ENCODE data around the gene GNG14. TPM values are rescaled to one million over a fixed set of nuclear protein-coding genes. Genes with fewer than 3 reads are reported as not detected.

GNG14 gene
- polyA plus RNA-seq, 1 donor: 0.33 TPM

Other genes with a start within 250 kb of the GNG14 start
- gene ZNF443, start 247.0 kb upstream of the GNG14 start, polyA plus RNA-seq: 6.4 TPM
- 2.5 TPM for gene ZNF709, start 203.2 kb upstream of the GNG14 start, polyA plus RNA-seq
- gene ZNF564, start 136.5 kb upstream of the GNG14 start, polyA plus RNA-seq: 12.3 TPM
- 2.9 TPM for gene ZNF490, start 77.2 kb upstream of the GNG14 start, polyA plus RNA-seq
- gene ZNF791, start 77.1 kb upstream of the GNG14 start, polyA plus RNA-seq: 19.0 TPM
- gene MAN2B1, start 21.3 kb upstream of the GNG14 start, polyA plus RNA-seq: 51.5 TPM
- gene WDR83, start 21.2 kb upstream of the GNG14 start, polyA plus RNA-seq: 20.5 TPM
- 97.7 TPM for gene DHPS, start 6.1 kb upstream of the GNG14 start, polyA plus RNA-seq
- gene FBXW9, start 8.6 kb downstream of the GNG14 start, polyA plus RNA-seq: 9.5 TPM
- gene TNPO2, start 35.9 kb downstream of the GNG14 start, polyA plus RNA-seq: 49.2 TPM
- 219 TPM for gene TRIR, start 46.7 kb downstream of the GNG14 start, polyA plus RNA-seq
- 64.0 TPM for gene GET3, start 49.5 kb downstream of the GNG14 start, polyA plus RNA-seq
- 0.10 TPM for gene BEST2, start 63.8 kb downstream of the GNG14 start, polyA plus RNA-seq
- gene HOOK2, start 87.6 kb downstream of the GNG14 start, polyA plus RNA-seq: 192 TPM
- 333 TPM for gene JUNB, start 103.5 kb downstream of the GNG14 start, polyA plus RNA-seq
- 271 TPM for gene PRDX2, start 113.8 kb downstream of the GNG14 start, polyA plus RNA-seq
- gene THSD8, start 114.1 kb downstream of the GNG14 start, polyA plus RNA-seq: 3.8 TPM
- gene RNASEH2A, start 118.6 kb downstream of the GNG14 start, polyA plus RNA-seq: 20.3 TPM
- 1.6 TPM for gene RTBDN, start 146.6 kb downstream of the GNG14 start, polyA plus RNA-seq
- 4.4 TPM for gene MAST1, start 150.5 kb downstream of the GNG14 start, polyA plus RNA-seq
- 7.8 TPM for gene DNASE2, start 193.5 kb downstream of the GNG14 start, polyA plus RNA-seq
- 0.79 TPM for gene KLF1, start 199.2 kb downstream of the GNG14 start, polyA plus RNA-seq
- 25.4 TPM for gene GCDH, start 203.2 kb downstream of the GNG14 start, polyA plus RNA-seq
- 1.0 TPM for gene SYCE2, start 231.3 kb downstream of the GNG14 start, polyA plus RNA-seq
- 55.0 TPM for gene FARSA, start 245.7 kb downstream of the GNG14 start, polyA plus RNA-seq